A673 (cell line): Measurements from ENCODE around the gene CRB2. TPM values are rescaled to one million over a fixed set of nuclear protein-coding genes. Genes with fewer than 3 reads are reported as not detected.

Experiments used
- BruUV-seq: library from RNA; stranded (reverse); fragments of 400-500 nt; replicated peaks from 2 replicates; lab custom pipeline; 2021; lab: Mats Ljungman, UMichigan
- CTCF ChIA-PET: fragments of 300-600 bp; sonication (Branson Sonifier 250); formaldehyde crosslinking; loops from one replicate; lab custom pipeline; 2022; ENCODE audit warnings: antibody characterized with exemption; lab: Charles Lee
- POLR2A ChIA-PET: fragments of 300-600 bp; sonication (Branson Sonifier 250); formaldehyde crosslinking; loops from one replicate; lab custom pipeline; 2022; ENCODE audit warnings: antibody characterized with exemption; ENCODE audit not compliant: low non-redundant PET; lab: Charles Lee
- DNase-seq: peaks from one replicate; pipeline ENCODE4 v3.0.0-alpha.2; 2015; ENCODE audit warnings: low spot score
- H3K27ac ChIP-seq: fragments of 200-600 bp; sonication (generic); 2 replicates; pipeline ENCODE4 v1.5.1; 2016; ENCODE audit warnings: mixed run types, low read depth, mild to moderate bottlenecking, mixed read lengths, antibody characterized with exemption, low read length; ENCODE audit not compliant: poor library complexity, severe bottlenecking
- H3K27me3 ChIP-seq: fragments of 200-600 bp; sonication (generic); replicated peaks from 2 replicates; pipeline ENCODE4 v1.6.1; 2017; ENCODE audit warnings: mixed run types, low read depth, mild to moderate bottlenecking, mixed read lengths, antibody characterized with exemption, low read length; ENCODE audit not compliant: insufficient read depth, poor library complexity
- H3K36me3 ChIP-seq: fragments of 200-600 bp; sonication (generic); 2 replicates; pipeline ENCODE4 v1.6.1; 2016; ENCODE audit warnings: mixed run types, mild to moderate bottlenecking, mixed read lengths, antibody characterized with exemption, low read length; ENCODE audit not compliant: insufficient read depth, poor library complexity, severe bottlenecking
- H3K4me1 ChIP-seq: fragments of 200-600 bp; sonication (generic); 2 replicates; pipeline ENCODE4 v1.6.1; 2017; ENCODE audit warnings: mixed run types, mild to moderate bottlenecking, mixed read lengths, antibody characterized with exemption, low read length; ENCODE audit not compliant: insufficient read depth, poor library complexity, severe bottlenecking
- H3K4me3 ChIP-seq: fragments of 200-600 bp; sonication (generic); 2 replicates; pipeline ENCODE4 v1.5.1; 2016; ENCODE audit warnings: low read depth, mixed run types, mild to moderate bottlenecking, mixed read lengths, low read length; ENCODE audit not compliant: poor library complexity, severe bottlenecking
- H3K9me3 ChIP-seq: fragments of 200-600 bp; sonication (generic); 2 replicates; pipeline ENCODE4 v1.6.1; 2016; ENCODE audit warnings: mixed run types, low read depth, mild to moderate bottlenecking, mixed read lengths, antibody characterized with exemption, low read length; ENCODE audit not compliant: poor library complexity, severe bottlenecking
- CTCF ChIP-seq: fragments of 300-800, 200-600 bp; sonication (generic); conservative IDR thresholded peaks from 2 replicates; pipeline ENCODE4 v1.5.1; 2017; ENCODE audit warnings: low read depth, mild to moderate bottlenecking, antibody characterized with exemption, low read length, moderate library complexity, mixed read lengths
- EZH2 ChIP-seq: fragments of 200-600 bp; sonication (generic); IDR thresholded peaks from 2 replicates; pipeline ENCODE4 v1.6.1; 2017; ENCODE audit warnings: borderline replicate concordance, low read depth, mild to moderate bottlenecking, mixed read lengths, antibody characterized with exemption, low read length; ENCODE audit not compliant: poor library complexity, severe bottlenecking
- intact Hi-C: fragments of 100-400 bp; cut with micrococcal nuclease; formaldehyde crosslinking; loops from one replicate; pipeline ENCODE4 v1.10.0; 2022; ENCODE audit not compliant: unreplicated experiment
- total RNA-seq: library from RNA; stranded (reverse); gene quantifications from 2 replicates; pipeline ENCODE4 v1.2.3, GENCODE V29; 2021

Gene CRB2
- total RNA-seq, 1 experiment from 2014 or later: 0.47 TPM

DNA sequence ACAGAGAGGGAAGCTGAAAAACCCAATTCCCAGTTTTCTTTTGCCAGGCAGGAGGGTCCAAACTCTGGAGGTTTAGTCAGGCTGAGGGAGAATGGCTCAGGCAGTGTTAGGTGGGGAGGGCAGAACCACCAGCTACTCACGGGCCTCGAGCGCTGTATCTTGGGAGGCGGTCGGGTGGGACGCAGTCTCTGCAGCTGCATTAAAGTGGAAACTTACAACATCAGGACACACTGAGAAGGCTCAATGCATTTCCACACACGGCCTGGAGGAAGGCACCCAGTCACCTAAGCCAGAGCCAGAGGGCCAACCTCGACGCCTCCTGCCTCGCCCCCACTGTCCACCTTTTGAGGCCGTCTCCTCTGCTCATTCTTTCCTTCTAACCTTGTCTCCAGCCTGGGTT is 55.6 kb downstream of the CRB2 start:
- POLR2A ChIA-PET: no interaction called here
- H3K4me3 ChIP-seq: no peak overlapping the region
- no peak overlapping the region for H3K27ac ChIP-seq
- peaks cover 12% of the 10 kb centered on the region for H3K4me1 ChIP-seq
- no peaks in the 10 kb centered on the region for H3K36me3 ChIP-seq
- BruUV-seq: no TSS peak
- no peaks in the 10 kb centered on the region for H3K9me3 ChIP-seq
- no peak for DNase-seq
- CTCF ChIA-PET: interaction anchor here (0.6 kb wide), 1 partner anchor 26 kb away, joined by 4 read pairs; no protein-coding TSS in a partner anchor
- H3K27me3 ChIP-seq: no peaks in the 10 kb centered on the region
- intact Hi-C loops: no loop called here
- TF ChIP-seq EZH2: no peak
- TF ChIP-seq CTCF: no peak

- CTCF ChIA-PET: no interaction called here
- POLR2A ChIA-PET: no interaction called here
- intact Hi-C loops: no loop called here
- H3K27ac ChIP-seq: no peak overlapping the region
- H3K27me3 ChIP-seq: no peaks in the 10 kb centered on the region
- no peak overlapping the region for H3K4me3 ChIP-seq
- H3K4me1 ChIP-seq: peaks cover 5% of the 10 kb centered on the region
- DNase-seq: no peak
- TF ChIP-seq EZH2 (no peak), CTCF (no peak)
- no peaks in the 10 kb centered on the region for H3K9me3 ChIP-seq
- no TSS peak for BruUV-seq
- no peaks in the 10 kb centered on the region for H3K36me3 ChIP-seq
Observed at GRCh38 chr9:123412171-123412820, 56.3 kb downstream of the CRB2 start.

- TF ChIP-seq CTCF (no peak), EZH2 (no peak)
- Histone ChIP-seq H3K27me3 (no peaks in the 10 kb centered on the region), H3K9me3 (no peaks in the 10 kb centered on the region), H3K4me1 (no peaks in the 10 kb centered on the region), H3K36me3 (no peaks in the 10 kb centered on the region), H3K4me3 (no peak overlapping the region), H3K27ac (no peak overlapping the region)
- ChIA-PET CTCF (no interaction called here), POLR2A (no interaction called here)
- BruUV-seq: no TSS peak
- DNase-seq: no peak
- intact Hi-C loops: no loop called here
Observed at GRCh38 chr9:123414204-123414603, 58.2 kb downstream of the CRB2 start.
